Ascending aorta (tissue), 2 donors: ENCODE measurements around the gene ATG4D. TPM values are rescaled to one million over a fixed set of nuclear protein-coding genes. Genes with fewer than 3 reads are reported as not detected.
"Not testable (repeated sequence)": the region's sequence is repeated elsewhere in the genome, so short reads cannot be mapped to it uniquely, and the experiment has no call there.

Experiments
- DNase-seq, 2 donors: peaks; one replicate each; pipeline ENCODE4 v3.0.0-alpha.2; 2019; ENCODE audit warnings: low spot score in 2 of 2
- H3K27ac ChIP-seq, 2 donors: fragments of 200-600 bp; sonication (generic); one replicate each; pipeline ENCODE4 v1.5.1; 2016 to 2017; ENCODE audit warnings: mild to moderate bottlenecking in 1 of 2
- H3K27me3 ChIP-seq: fragments of 200-600 bp; sonication (generic); one replicate; pipeline ENCODE4 v1.5.1; 2017
- H3K36me3 ChIP-seq, 2 donors: fragments of 200-600 bp; sonication (generic); one replicate each; pipeline ENCODE4 v1.5.1; 2016
- H3K4me1 ChIP-seq, 2 donors: fragments of 200-600 bp; sonication (generic); one replicate each; pipeline ENCODE4 v1.5.1; 2016 to 2017; ENCODE audit warnings: mild to moderate bottlenecking in 1 of 2
- H3K4me3 ChIP-seq, 2 donors: fragments of 200-600 bp; sonication (generic); one replicate each; pipeline ENCODE4 v1.5.1; 2016 to 2017; ENCODE audit warnings: mild to moderate bottlenecking in 1 of 2
- H3K9me3 ChIP-seq, 2 donors: fragments of 200-600 bp; sonication (generic); one replicate each; pipeline ENCODE4 v1.5.1; 2016
- intact Hi-C: fragments of 100-400 bp; cut with DNase I; formaldehyde crosslinking; loops from one replicate; pipeline ENCODE4 v1.15.1; 2023
- total RNA-seq: library from RNA; depleted of rRNA; stranded (reverse); fragments of >200 nt; gene quantifications from one replicate; pipeline ENCODE4 v1.1.0, GENCODE V29; 2016
- TF ChIP-seq, protein P1 (sequence below), 3 experiments: fragments of 200-600 bp in 2 of 3; fragments of 450-650 bp in 1 of 3; sonication (generic) in 2 of 3; IDR thresholded peaks; one replicate each; pipeline ENCODE4 v1.5.1; 2016 to 2019; ENCODE audit warnings: antibody characterized with exemption in 3 of 3, mild to moderate bottlenecking in 1 of 3, moderate library complexity in 1 of 3

The ATG4D gene
- total RNA-seq, 1 donor from 2014 or later, result 11.0 TPM

DNA sequence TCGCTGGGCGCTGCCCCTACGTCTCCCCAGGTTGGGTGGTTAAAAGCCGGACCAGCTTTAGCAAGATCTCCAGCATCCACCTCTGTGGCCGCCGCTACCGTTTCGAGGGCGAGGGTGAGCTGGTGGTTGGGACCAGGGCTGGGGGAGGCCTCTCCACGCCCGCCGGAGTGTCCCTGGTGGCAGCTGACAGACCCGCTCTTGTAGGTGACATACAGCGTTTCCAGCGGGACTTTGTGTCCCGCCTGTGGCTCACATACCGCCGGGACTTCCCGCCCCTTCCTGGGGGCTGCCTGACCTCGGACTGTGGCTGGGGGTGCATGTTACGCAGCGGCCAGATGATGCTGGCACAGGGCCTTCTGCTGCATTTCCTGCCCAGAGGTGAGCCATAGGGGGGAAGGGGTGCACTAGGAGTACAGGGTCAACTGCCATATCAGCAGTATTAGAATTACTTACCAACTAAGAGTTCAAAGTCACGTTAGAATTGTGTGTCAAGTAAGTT is 1.1 kb downstream of the ATG4D start:
- intact Hi-C loops, result no loop called here
- no peak for DNase-seq
- H3K27me3 ChIP-seq, result no peaks in the 10 kb centered on the region
- peaks cover 16 to 25% of the 10 kb centered on the region in 2 donors for H3K36me3 ChIP-seq
- H3K4me3 ChIP-seq, result peak overlapping the region; percentile 98 to 100
- TF ChIP-seq, protein P1, sequence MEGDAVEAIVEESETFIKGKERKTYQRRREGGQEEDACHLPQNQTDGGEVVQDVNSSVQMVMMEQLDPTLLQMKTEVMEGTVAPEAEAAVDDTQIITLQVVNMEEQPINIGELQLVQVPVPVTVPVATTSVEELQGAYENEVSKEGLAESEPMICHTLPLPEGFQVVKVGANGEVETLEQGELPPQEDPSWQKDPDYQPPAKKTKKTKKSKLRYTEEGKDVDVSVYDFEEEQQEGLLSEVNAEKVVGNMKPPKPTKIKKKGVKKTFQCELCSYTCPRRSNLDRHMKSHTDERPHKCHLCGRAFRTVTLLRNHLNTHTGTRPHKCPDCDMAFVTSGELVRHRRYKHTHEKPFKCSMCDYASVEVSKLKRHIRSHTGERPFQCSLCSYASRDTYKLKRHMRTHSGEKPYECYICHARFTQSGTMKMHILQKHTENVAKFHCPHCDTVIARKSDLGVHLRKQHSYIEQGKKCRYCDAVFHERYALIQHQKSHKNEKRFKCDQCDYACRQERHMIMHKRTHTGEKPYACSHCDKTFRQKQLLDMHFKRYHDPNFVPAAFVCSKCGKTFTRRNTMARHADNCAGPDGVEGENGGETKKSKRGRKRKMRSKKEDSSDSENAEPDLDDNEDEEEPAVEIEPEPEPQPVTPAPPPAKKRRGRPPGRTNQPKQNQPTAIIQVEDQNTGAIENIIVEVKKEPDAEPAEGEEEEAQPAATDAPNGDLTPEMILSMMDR (IDR thresholded peaks at IDR 0.05), result no peak
- H3K27ac ChIP-seq, result peak overlapping the region; percentile 89 to 90
- no peaks in the 10 kb centered on the region for H3K9me3 ChIP-seq
- peaks cover 10 to 14% of the 10 kb centered on the region in 2 donors for H3K4me1 ChIP-seq

GRCh38 chr19:10546817-10547216 is 3.1 kb downstream of the ATG4D start:
- H3K9me3 ChIP-seq, result no peaks in the 10 kb centered on the region
- no peak for DNase-seq
- intact Hi-C loops, result no loop called here
- peaks cover 10 to 14% of the 10 kb centered on the region in 2 donors for H3K4me1 ChIP-seq
- no peak overlapping the region for H3K4me3 ChIP-seq
- TF ChIP-seq, protein P1 (IDR thresholded peaks at IDR 0.05), result no peak
- no peaks in the 10 kb centered on the region for H3K27me3 ChIP-seq
- no peak overlapping the region for H3K27ac ChIP-seq
- peaks cover 35 to 45% of the 10 kb centered on the region in 2 donors for H3K36me3 ChIP-seq

GRCh38 chr19:10548746-10549276 is 5.1 kb downstream of the ATG4D start:
- H3K27ac ChIP-seq, result no peak overlapping the region
- H3K4me3 ChIP-seq, result no peak overlapping the region
- H3K4me1 ChIP-seq, result peaks cover 7 to 11% of the 10 kb centered on the region in 2 donors
- no peaks in the 10 kb centered on the region for H3K9me3 ChIP-seq
- TF ChIP-seq, protein P1 (IDR thresholded peaks at IDR 0.05), result no peak
- H3K27me3 ChIP-seq, result no peaks in the 10 kb centered on the region
- no peak for DNase-seq
- intact Hi-C loops, result no loop called here
- H3K36me3 ChIP-seq, result peaks cover 53 to 65% of the 10 kb centered on the region in 2 donors

- Histone ChIP-seq H3K9me3 (no peaks in the 10 kb centered on the region), H3K27me3 (no peaks in the 10 kb centered on the region), H3K36me3 (peaks cover 60 to 74% of the 10 kb centered on the region in 2 donors), H3K27ac (no peak overlapping the region), H3K4me1 (peaks cover 2 to 8% of the 10 kb centered on the region in 2 donors), H3K4me3 (no peak overlapping the region)
- intact Hi-C loops, result no loop called here
- DNase-seq, result no peak
- TF ChIP-seq, protein P1 (IDR thresholded peaks at IDR 0.05), result no peak
Observed at GRCh38 chr19:10549733-10550132, 6.0 kb downstream of the ATG4D start.

- Histone ChIP-seq H3K4me1 (peaks cover 0 to 2% of the 10 kb centered on the region in 2 donors), H3K27me3 (no peaks in the 10 kb centered on the region), H3K27ac (no peak overlapping the region), H3K4me3 (no peak overlapping the region), H3K36me3 (peaks cover 65 to 80% of the 10 kb centered on the region in 2 donors), H3K9me3 (no peaks in the 10 kb centered on the region)
- intact Hi-C loops, result no loop called here
- DNase-seq, result no peak
- TF ChIP-seq, protein P1 (IDR thresholded peaks at IDR 0.05), result no peak
Observed at GRCh38 chr19:10550336-10550735, 6.6 kb downstream of the ATG4D start.

- peaks cover 70 to 87% of the 10 kb centered on the region in 2 donors for H3K36me3 ChIP-seq
- DNase-seq, H3K9me3 ChIP-seq, H3K27ac ChIP-seq, H3K4me3 ChIP-seq, H3K27me3 ChIP-seq, H3K4me1 ChIP-seq, intact Hi-C loops: not testable (repeated sequence)
Observed at GRCh38 chr19:10551006-10551405, 7.3 kb downstream of the ATG4D start.
